K562 (cell line): ENCODE data around the gene KCNJ14.

Experiments
- ETV6 ChIP-seq, 3 experiments: fragments of 150-350 bp in 1 of 3; sonication (generic) in 1 of 3; formaldehyde crosslinking in 1 of 3; IDR thresholded peaks; 2 replicates each; pipeline versions ENCODE4 v1.6.1 to v1.8.0; 2014 to 2022; ENCODE audit warnings: borderline replicate concordance in 2 of 3, low read depth in 2 of 3, antibody characterized with exemption in 1 of 3, low read length in 1 of 3, mild to moderate bottlenecking in 1 of 3, missing genetic modification reagents in 1 of 3
- KLF1 ChIP-seq: fragments of 450-650 bp; IDR thresholded peaks from 2 replicates; pipeline ENCODE4 v1.6.1; 2016; ENCODE audit warnings: missing genetic modification characterization, missing compliant biosample characterization

GRCh38 chr19:48466561-48467325, 11.4 kb downstream of the KCNJ14 start:
- TF ChIP-seq ETV6 (IDR thresholded peaks at IDR 0.05; ENCODE audit: borderline replicate concordance in 1 of 2, low read depth in 2 of 2, low read length in 1 of 2) (no peak), ETV6 (CRISPR knock-in tag; IDR thresholded peaks at IDR 0.05; ENCODE audit: borderline replicate concordance) (no peak), KLF1 (tag) (no peak)
